IPS DF 6.9 (cell line): ENCODE results near the gene DAO.

ENCODE experiments used
- DNase-seq: peaks from one replicate; pipeline ENCODE4 v3.0.0-alpha.2; 2013; ENCODE audit warnings: low read depth, low spot score
- H3K27ac ChIP-seq: one replicate; pipeline ENCODE4 v1.5.1; 2013; ENCODE audit warnings: low read length, control low read depth
- H3K27me3 ChIP-seq: 2 replicates; pipeline ENCODE4 v1.6.1; 2013; ENCODE audit warnings: mild to moderate bottlenecking, low read length; ENCODE audit not compliant: control insufficient read depth, insufficient read depth
- H3K36me3 ChIP-seq: 2 replicates; pipeline ENCODE4 v1.6.1; 2013; ENCODE audit warnings: low read length; ENCODE audit not compliant: control insufficient read depth, insufficient read depth
- H3K4me1 ChIP-seq: 2 replicates; pipeline ENCODE4 v1.6.1; 2013; ENCODE audit warnings: low read length; ENCODE audit not compliant: control insufficient read depth, insufficient read depth
- H3K4me3 ChIP-seq: 2 replicates; pipeline ENCODE4 v1.5.1; 2013; ENCODE audit warnings: mild to moderate bottlenecking, low read length
- H3K9me3 ChIP-seq: 2 replicates; pipeline ENCODE4 v1.6.1; 2013; ENCODE audit warnings: low read length, inconsistent platforms; ENCODE audit not compliant: control insufficient read depth, insufficient read depth
- WGBS: extraction: QIAGEN DNeasy Blood & Tissue Kit; methylation state at CpG from one replicate; pipeline ENCODE4 v1.1.7; 2013; ENCODE audit warnings: mixed read lengths, missing lambda C conversion rate; ENCODE audit not compliant: insufficient read length, insufficient coverage; 5-methylcytosine and 5-hydroxymethylcytosine counted together

The DAO gene

DNA sequence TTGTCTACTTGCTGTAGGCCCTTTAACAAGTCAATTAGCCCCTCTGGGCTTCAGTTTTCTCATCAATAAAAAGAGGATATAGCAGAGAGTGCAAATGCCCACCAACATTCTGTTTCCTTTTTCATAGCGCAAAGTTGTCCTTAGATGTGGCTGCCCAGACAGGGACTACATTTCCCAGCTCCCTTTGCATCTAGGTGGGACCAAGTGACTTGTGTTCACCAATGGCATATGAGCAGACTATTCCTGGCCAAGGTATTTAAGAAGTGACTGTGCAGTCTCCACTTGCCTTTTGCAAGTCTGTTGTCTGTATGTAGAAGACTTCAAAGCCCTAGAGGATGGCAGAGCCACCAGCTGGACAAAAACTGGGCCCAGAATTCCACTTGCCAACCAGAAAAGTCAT lies 59.7 kb downstream of the DAO start:
- no CpG with 5 or more reads among the region's 1 CpG for WGBS
- H3K36me3 ChIP-seq: no peaks in the 10 kb centered on the region
- no peaks in the 10 kb centered on the region for H3K4me1 ChIP-seq
- H3K9me3 ChIP-seq: no peaks in the 10 kb centered on the region
- no peak overlapping the region for H3K27ac ChIP-seq
- no peaks in the 10 kb centered on the region for H3K27me3 ChIP-seq
- no peak overlapping the region for H3K4me3 ChIP-seq
- peak; percentile 16 for DNase-seq

DNA sequence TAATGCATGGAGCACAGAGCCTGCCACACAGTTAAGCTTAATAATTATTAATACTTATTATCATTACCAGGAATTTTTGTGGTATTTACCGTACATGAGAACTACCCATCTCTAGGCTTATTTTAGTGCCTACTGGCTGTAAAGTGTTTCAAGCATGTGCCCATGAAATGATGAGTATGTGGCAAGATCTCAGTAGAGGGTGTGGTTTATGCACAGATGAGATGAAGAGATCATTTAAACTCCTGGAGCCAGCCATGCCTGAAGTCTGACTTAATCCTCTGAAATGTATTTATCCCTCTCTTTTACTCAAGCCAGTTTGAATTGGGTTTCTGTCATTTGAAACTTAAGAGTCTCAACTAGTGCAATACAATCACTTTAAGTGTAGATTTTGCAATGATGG lies 60.2 kb downstream of the DAO start:
- H3K27me3 ChIP-seq: no peaks in the 10 kb centered on the region

DNA sequence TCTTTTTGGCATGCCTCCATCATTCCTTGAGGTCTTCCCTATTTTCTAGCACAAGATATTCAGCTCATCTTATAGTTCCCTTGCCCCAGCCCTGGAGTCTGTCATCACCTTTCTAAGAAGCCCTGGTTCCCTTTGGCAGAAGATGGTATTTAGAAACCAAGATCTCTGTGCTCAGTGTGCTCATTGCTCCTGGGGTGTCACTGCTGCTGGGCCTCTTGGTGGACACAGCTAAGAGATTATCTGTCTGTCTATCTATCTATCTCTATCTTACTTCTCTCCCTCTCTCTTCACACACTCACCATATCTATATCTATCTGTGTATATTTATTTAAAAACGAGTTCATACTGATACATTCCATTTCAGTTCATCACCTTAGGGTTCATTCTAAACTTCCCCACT lies 67.2 kb downstream of the DAO start:
- Histone ChIP-seq H3K4me3 (no peak overlapping the region), H3K27me3 (no peaks in the 10 kb centered on the region), H3K36me3 (no peaks in the 10 kb centered on the region), H3K9me3 (no peaks in the 10 kb centered on the region), H3K4me1 (no peaks in the 10 kb centered on the region), H3K27ac (no peak overlapping the region)
- 100% methylated on average over 1 of the region's 1 CpG for WGBS
- no peak for DNase-seq

More for the DNA sequence above, 60.2 kb downstream of the DAO start:
- Histone ChIP-seq H3K4me3 (no peak overlapping the region), H3K36me3 (no peaks in the 10 kb centered on the region), H3K9me3 (no peaks in the 10 kb centered on the region), H3K27ac (no peak overlapping the region), H3K4me1 (no peaks in the 10 kb centered on the region)
- DNase-seq: no peak
- no CpG with 5 or more reads among the region's 1 CpG for WGBS

DNA sequence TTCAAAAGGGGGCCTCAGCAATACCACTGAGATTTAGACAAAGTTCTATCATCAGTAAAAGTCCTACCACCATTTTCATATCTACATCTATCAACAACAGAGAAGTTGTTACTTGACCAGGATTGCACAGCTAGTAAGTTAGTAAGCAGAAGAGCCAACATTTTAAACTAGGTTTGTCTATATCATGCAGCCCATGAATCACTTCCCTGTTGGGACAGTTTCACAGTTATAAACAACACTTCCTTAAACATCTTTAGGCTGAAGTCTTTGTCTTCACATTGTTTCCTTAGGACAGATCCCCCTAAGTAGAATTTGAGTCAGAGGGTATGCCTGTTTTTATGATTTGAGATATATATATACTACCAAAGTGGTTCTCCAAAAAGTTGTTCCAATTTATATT lies 68.5 kb downstream of the DAO start:
- H3K4me1 ChIP-seq: no peaks in the 10 kb centered on the region
- no peaks in the 10 kb centered on the region for H3K9me3 ChIP-seq
- no peak overlapping the region for H3K27ac ChIP-seq
- no peaks in the 10 kb centered on the region for H3K36me3 ChIP-seq
- no peak overlapping the region for H3K4me3 ChIP-seq
- H3K27me3 ChIP-seq: no peaks in the 10 kb centered on the region
- no peak for DNase-seq

DNA sequence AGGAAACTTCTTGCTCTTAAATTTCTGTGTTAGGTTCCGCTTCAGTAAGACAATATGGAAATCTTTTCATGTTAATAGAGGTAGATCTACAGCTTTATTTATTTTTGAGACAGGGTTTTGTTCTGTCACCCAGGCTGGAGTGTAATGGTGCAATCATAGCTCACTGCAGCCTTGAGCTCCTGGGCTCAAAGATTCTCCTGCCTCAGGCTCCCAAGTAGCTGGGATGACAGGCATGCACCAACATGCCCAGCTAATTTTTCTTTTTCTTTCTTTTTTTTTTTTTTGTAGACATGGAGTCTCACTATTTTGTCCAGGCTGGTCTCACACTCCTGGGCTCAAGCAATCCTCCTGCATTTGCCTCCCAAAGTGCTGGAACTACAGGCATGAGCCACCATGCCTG lies 70.1 kb downstream of the DAO start:
- no peak for DNase-seq
- no peaks in the 10 kb centered on the region for H3K27me3 ChIP-seq
- no CpG with 5 or more reads among the region's 1 CpG for WGBS
- no peaks in the 10 kb centered on the region for H3K4me1 ChIP-seq
- no peaks in the 10 kb centered on the region for H3K36me3 ChIP-seq
- no peak overlapping the region for H3K4me3 ChIP-seq
- H3K27ac ChIP-seq: no peak overlapping the region
- H3K9me3 ChIP-seq: no peaks in the 10 kb centered on the region
